A673 (cell line): ENCODE results near the gene NBPF3. TPM values are rescaled to one million over a fixed set of nuclear protein-coding genes. Genes with fewer than 3 reads are reported as not detected.
A peak's percentile ranks its signal among the peaks of the same experiment; 100 is the strongest.

Experiments
- BruUV-seq: library from RNA; stranded (reverse); fragments of 400-500 nt; replicated peaks from 2 replicates; lab custom pipeline; 2021; lab: Mats Ljungman, UMichigan
- CTCF ChIA-PET: fragments of 300-600 bp; sonication (Branson Sonifier 250); formaldehyde crosslinking; loops from one replicate; lab custom pipeline; 2022; ENCODE audit warnings: antibody characterized with exemption; lab: Charles Lee
- POLR2A ChIA-PET: fragments of 300-600 bp; sonication (Branson Sonifier 250); formaldehyde crosslinking; loops from one replicate; lab custom pipeline; 2022; ENCODE audit warnings: antibody characterized with exemption; ENCODE audit not compliant: low non-redundant PET; lab: Charles Lee
- DNase-seq: peaks from one replicate; pipeline ENCODE4 v3.0.0-alpha.2; 2015; ENCODE audit warnings: low spot score
- H3K27ac ChIP-seq: fragments of 200-600 bp; sonication (generic); 2 replicates; pipeline ENCODE4 v1.5.1; 2016; ENCODE audit warnings: mixed run types, low read depth, mild to moderate bottlenecking, mixed read lengths, antibody characterized with exemption, low read length; ENCODE audit not compliant: poor library complexity, severe bottlenecking
- H3K27me3 ChIP-seq: fragments of 200-600 bp; sonication (generic); replicated peaks from 2 replicates; pipeline ENCODE4 v1.6.1; 2017; ENCODE audit warnings: mixed run types, low read depth, mild to moderate bottlenecking, mixed read lengths, antibody characterized with exemption, low read length; ENCODE audit not compliant: insufficient read depth, poor library complexity
- H3K36me3 ChIP-seq: fragments of 200-600 bp; sonication (generic); 2 replicates; pipeline ENCODE4 v1.6.1; 2016; ENCODE audit warnings: mixed run types, mild to moderate bottlenecking, mixed read lengths, antibody characterized with exemption, low read length; ENCODE audit not compliant: insufficient read depth, poor library complexity, severe bottlenecking
- H3K4me1 ChIP-seq: fragments of 200-600 bp; sonication (generic); 2 replicates; pipeline ENCODE4 v1.6.1; 2017; ENCODE audit warnings: mixed run types, mild to moderate bottlenecking, mixed read lengths, antibody characterized with exemption, low read length; ENCODE audit not compliant: insufficient read depth, poor library complexity, severe bottlenecking
- H3K4me3 ChIP-seq: fragments of 200-600 bp; sonication (generic); 2 replicates; pipeline ENCODE4 v1.5.1; 2016; ENCODE audit warnings: low read depth, mixed run types, mild to moderate bottlenecking, mixed read lengths, low read length; ENCODE audit not compliant: poor library complexity, severe bottlenecking
- H3K9me3 ChIP-seq: fragments of 200-600 bp; sonication (generic); 2 replicates; pipeline ENCODE4 v1.6.1; 2016; ENCODE audit warnings: mixed run types, low read depth, mild to moderate bottlenecking, mixed read lengths, antibody characterized with exemption, low read length; ENCODE audit not compliant: poor library complexity, severe bottlenecking
- CTCF ChIP-seq: fragments of 300-800, 200-600 bp; sonication (generic); conservative IDR thresholded peaks from 2 replicates; pipeline ENCODE4 v1.5.1; 2017; ENCODE audit warnings: low read depth, mild to moderate bottlenecking, antibody characterized with exemption, low read length, moderate library complexity, mixed read lengths
- EZH2 ChIP-seq: fragments of 200-600 bp; sonication (generic); IDR thresholded peaks from 2 replicates; pipeline ENCODE4 v1.6.1; 2017; ENCODE audit warnings: borderline replicate concordance, low read depth, mild to moderate bottlenecking, mixed read lengths, antibody characterized with exemption, low read length; ENCODE audit not compliant: poor library complexity, severe bottlenecking
- intact Hi-C: fragments of 100-400 bp; cut with micrococcal nuclease; formaldehyde crosslinking; loops from one replicate; pipeline ENCODE4 v1.10.0; 2022; ENCODE audit not compliant: unreplicated experiment
- total RNA-seq: library from RNA; stranded (reverse); gene quantifications from 2 replicates; pipeline ENCODE4 v1.2.3, GENCODE V29; 2021

Gene NBPF3
- total RNA-seq, 1 experiment from 2014 or later = 12.9 TPM

GRCh38 chr1:21506804-21507203, 66.9 kb downstream of the NBPF3 start:
- H3K27me3 ChIP-seq = no peaks in the 10 kb centered on the region
- no peaks in the 10 kb centered on the region for H3K36me3 ChIP-seq
- no peak overlapping the region for H3K4me3 ChIP-seq
- BruUV-seq = no TSS peak
- ChIA-PET POLR2A (no interaction called here), CTCF (interaction anchor here (0.6 kb wide), 1 partner anchor 292 kb away, joined by 7 read pairs; no protein-coding TSS in a partner anchor)
- TF ChIP-seq EZH2 = no peak
- TF ChIP-seq CTCF = no peak
- no peaks in the 10 kb centered on the region for H3K9me3 ChIP-seq
- no peak overlapping the region for H3K27ac ChIP-seq
- H3K4me1 ChIP-seq = peaks cover 8% of the 10 kb centered on the region
- intact Hi-C loops = loop anchor here (5.0 kb wide), 1 partner anchor 90 kb away; no protein-coding TSS in a partner anchor
- DNase-seq = no peak

- TF ChIP-seq CTCF = no peak
- TF ChIP-seq EZH2 = no peak
- DNase-seq = no peak
- POLR2A ChIA-PET = no interaction called here
- H3K27ac ChIP-seq = no peak overlapping the region
- no TSS peak for BruUV-seq
- H3K9me3 ChIP-seq = no peaks in the 10 kb centered on the region
- no peaks in the 10 kb centered on the region for H3K27me3 ChIP-seq
- no peak overlapping the region for H3K4me3 ChIP-seq
- H3K36me3 ChIP-seq = no peaks in the 10 kb centered on the region
- peaks cover 8% of the 10 kb centered on the region for H3K4me1 ChIP-seq
- CTCF ChIA-PET = interaction anchor here (0.6 kb wide), 1 partner anchor 293 kb away, joined by 7 read pairs; no protein-coding TSS in a partner anchor
- intact Hi-C loops = loop anchor here (5.0 kb wide), 1 partner anchor 90 kb away; no protein-coding TSS in a partner anchor
Observed at GRCh38 chr1:21507511-21508270, 67.8 kb downstream of the NBPF3 start.

DNA sequence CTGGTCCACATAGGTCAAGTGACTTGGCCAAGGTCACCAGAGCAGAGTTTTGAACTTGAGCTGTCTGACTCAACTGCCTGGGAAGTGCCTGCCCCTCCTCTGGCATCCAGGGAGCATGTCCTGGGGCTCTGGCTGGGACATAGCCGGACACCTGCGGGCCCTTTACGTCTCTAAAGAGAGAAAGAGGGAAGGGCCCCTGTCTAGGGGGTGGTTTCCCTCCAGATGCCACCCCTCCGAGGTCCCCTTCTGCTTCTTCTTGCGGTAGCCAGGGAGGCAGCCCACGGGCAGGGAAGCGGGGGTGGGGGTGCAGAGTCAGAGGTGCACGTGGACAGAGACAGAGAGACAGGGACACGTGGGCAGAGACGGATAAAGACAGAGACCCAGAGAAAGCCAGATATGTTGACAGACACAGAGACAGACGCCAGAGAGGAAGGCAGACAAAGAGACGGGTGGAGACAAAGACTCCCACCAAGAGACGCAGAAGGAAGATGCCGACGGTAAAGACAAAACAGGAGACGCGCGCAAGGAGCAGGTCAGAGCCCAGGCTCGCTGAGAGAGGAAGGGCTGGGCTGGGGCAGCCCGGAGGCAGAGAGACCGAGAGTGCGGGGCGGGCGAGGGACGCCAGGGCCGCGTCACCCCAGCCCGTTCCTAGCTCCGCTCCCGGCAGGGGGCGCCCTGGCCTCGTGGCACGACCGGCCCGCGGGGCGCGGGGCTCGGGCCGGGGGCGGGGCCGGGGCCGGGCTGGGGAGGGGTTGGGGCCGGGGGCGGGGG, 68.8 kb downstream of the NBPF3 start:
- POLR2A ChIA-PET = no interaction called here
- TF ChIP-seq CTCF = peak; percentile 53
- TF ChIP-seq EZH2 = no peak
- no TSS peak for BruUV-seq
- no peaks in the 10 kb centered on the region for H3K27me3 ChIP-seq
- H3K36me3 ChIP-seq = no peaks in the 10 kb centered on the region
- CTCF ChIA-PET = interaction anchor here (0.6 to 1.1 kb wide), 5 partner anchors 8 to 429 kb away, joined by 3 read pairs; no protein-coding TSS in a partner anchor
- peak; percentile 71 for DNase-seq
- H3K27ac ChIP-seq = no peak overlapping the region
- intact Hi-C loops = loop anchor here (5.0 kb wide), 1 partner anchor 89 kb away; no protein-coding TSS in a partner anchor
- peaks cover 8% of the 10 kb centered on the region for H3K4me1 ChIP-seq
- no peaks in the 10 kb centered on the region for H3K9me3 ChIP-seq
- no peak overlapping the region for H3K4me3 ChIP-seq
